Heart left ventricle (tissue), 16 donors: Measurements from ENCODE around the gene CRB1. TPM values are rescaled to one million over a fixed set of nuclear protein-coding genes. Genes with fewer than 3 reads are reported as not detected.

Source experiments
- ATAC-seq, 4 donors: fragments of 200-7000 bp; cut with Tn5 transposase; one replicate each; pipeline ENCODE4 v1.9.1; 2020 to 2022; ENCODE audit warnings: moderate library complexity in 4 of 4, mild to moderate bottlenecking in 3 of 4, moderate number of reproducible peaks in 1 of 4
- DNase-seq, 5 donors: peaks; one replicate each; pipeline ENCODE4 v3.0.0-alpha.2; 2020
- H3K27ac ChIP-seq, 12 donors: fragments of 200-600 bp; sonication (generic) in 4 of 12; one replicate each; pipeline versions ENCODE4 v1.5.0 to v1.8.0; 2016 to 2022; ENCODE audit warnings: mild to moderate bottlenecking in 2 of 12
- H3K27me3 ChIP-seq, 9 donors: fragments of 200-600 bp; sonication (generic) in 2 of 9; one replicate each; pipeline versions ENCODE4 v1.5.1 to v1.8.0; 2016 to 2022; ENCODE audit warnings: mild to moderate bottlenecking in 3 of 9
- H3K36me3 ChIP-seq, 9 donors: fragments of 200-600 bp; sonication (generic) in 2 of 9; one replicate each; pipeline versions ENCODE4 v1.5.0 to v1.8.0; 2018 to 2022; ENCODE audit warnings: mild to moderate bottlenecking in 2 of 9
- H3K4me1 ChIP-seq, 12 donors: fragments of 200-600 bp; sonication (generic) in 4 of 12; one replicate each; pipeline versions ENCODE4 v1.5.0 to v1.8.0; 2016 to 2022; ENCODE audit warnings: mild to moderate bottlenecking in 3 of 12
- H3K4me3 ChIP-seq, 12 donors: fragments of 200-600 bp; sonication (generic) in 4 of 12; one replicate each; pipeline versions ENCODE4 v1.5.0 to v1.8.0; 2017 to 2022; ENCODE audit warnings: mild to moderate bottlenecking in 9 of 12, moderate library complexity in 4 of 12
- H3K9me3 ChIP-seq, 12 donors: fragments of 200-600 bp; sonication (generic) in 4 of 12; one replicate each; pipeline versions ENCODE4 v1.5.0 to v1.8.0; 2016 to 2022; ENCODE audit warnings: mild to moderate bottlenecking in 1 of 12
- POLR2A ChIP-seq, 2 donors: fragments of 450-650 bp; IDR thresholded peaks; one replicate each; pipeline ENCODE4 v1.6.1; 2017; ENCODE audit warnings: antibody characterized with exemption in 2 of 2, mild to moderate bottlenecking in 2 of 2, moderate library complexity in 2 of 2
- WGBS, 4 donors: extraction: QIAGEN DNeasy Blood & Tissue Kit in 2 of 4; methylation state at CpG; one replicate each; pipeline versions ENCODE4 v1.1.5 to v1.1.7; 2013 to 2018; 5-methylcytosine and 5-hydroxymethylcytosine counted together
- intact Hi-C, 10 donors: fragments of 100-400 bp; cut with DNase I; formaldehyde crosslinking; loops; one replicate each; pipeline versions ENCODE4 v1.11.1 to v1.14.2; 2022
- polyA plus RNA-seq, 2 donors: library from polyadenylated mRNA; stranded (reverse); fragments of 200-250 nt; gene quantifications; one replicate each; pipeline ENCODE4 v1.2.3, GENCODE V29; 2013
- total RNA-seq, 9 donors: library from RNA; depleted of rRNA in 2 of 9; stranded (reverse); fragments of >200 nt in 2 of 9; fragmentation: NEBNext Ultra II Directional in 3 of 9; extraction: Animal tissue kit (Norgen Biotek cat#: 25700) in 3 of 9; gene quantifications; one replicate each; pipeline versions ENCODE4 v1.1.0 to v1.2.4, GENCODE V29; 2016 to 2023
- TF ChIP-seq, protein P1 (sequence below), 12 donors: fragments of 200-600 bp; sonication (generic) in 4 of 12; IDR thresholded peaks; one replicate each; pipeline versions ENCODE4 v1.5.0 to v1.8.0; 2018 to 2022; ENCODE audit warnings: antibody characterized with exemption in 12 of 12, mild to moderate bottlenecking in 5 of 12
- donor health status: ischemic (EF 13 %, LVEDD 7.1; RV severe dilation, severe dysfunction).
- donor health status: healthy with polysubstance abuse.
- donor health status: DM: no; HTN: yes; CAD: no.
- donor health status: DM: no; HTN: no; CAD: no.
- donor health status: ischemic (EF 25% LVEDD 6.9; RV normal size, moderate dysfunction).
- donor health status: ischemic (EF 25% LVEDD 5.7; RV mildly dilated, moderate dysfunction).
- donor health status: healthy.
- donor health status: DM: yes; HTN: yes; CAD: no.
- donor health status: ischemic (EF 35%, LVEDD 5.7; RV mildly dilated, moderate dysfunction).
- donor health status: nonischemic (EF 11% LVEDD 7.7; RV severe dilation, severe dysfunction).
- donor health status: DM: yes; HTN: yes; CAD: no.
- donor health status: PGD.
- donor health status: ischemic (EF 29% LVEDD 5.4; RV normal size, mild dysfunction).
- donor health status: nonischemic (EF 23%, LVEDD 6.1; RV moderate dilation, normal function).

Gene CRB1
- total and polyA plus RNA-seq, 11 donors, result 0.06 to 0.56 (median 0.29) TPM; not detected in 2

DNA sequence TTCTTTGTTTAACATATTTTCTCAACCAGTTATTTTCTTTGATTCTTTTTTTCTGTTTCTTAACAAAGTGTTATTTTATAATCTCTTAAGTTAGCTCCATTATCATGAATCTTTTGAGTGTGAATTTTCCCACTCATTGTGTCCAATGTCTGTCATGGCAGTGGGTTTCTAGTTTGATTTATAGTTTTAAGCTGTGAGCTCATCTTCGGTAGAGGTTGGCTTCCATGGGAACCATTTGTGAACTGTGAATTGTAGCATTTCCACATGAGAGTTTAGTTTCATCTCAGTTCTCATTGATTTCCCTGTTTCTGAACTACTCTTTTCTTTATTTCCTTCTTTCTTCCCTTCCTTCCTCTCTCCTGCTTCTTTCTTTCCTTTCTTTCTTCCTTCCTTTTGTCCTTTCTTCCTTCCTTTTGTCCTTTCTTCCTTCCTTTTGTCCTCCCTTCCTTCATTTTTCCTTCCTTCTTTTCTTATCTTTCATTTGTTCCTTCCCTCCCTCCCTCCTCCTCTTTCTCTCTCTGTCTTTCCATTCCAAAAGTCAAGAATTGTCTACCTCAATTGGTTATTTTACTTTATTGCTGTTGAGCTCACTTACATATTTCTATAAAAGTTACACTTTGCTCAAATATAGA, 3.0 kb upstream of the CRB1 start:
- DNase-seq, result no peak
- 93 to 100% (median 96%) methylated on average over 1 of the region's 1 CpG for WGBS, 4 donors
- TF ChIP-seq POLR2A (IDR thresholded peaks at IDR 0.05), result no peak
- TF ChIP-seq, protein P1, sequence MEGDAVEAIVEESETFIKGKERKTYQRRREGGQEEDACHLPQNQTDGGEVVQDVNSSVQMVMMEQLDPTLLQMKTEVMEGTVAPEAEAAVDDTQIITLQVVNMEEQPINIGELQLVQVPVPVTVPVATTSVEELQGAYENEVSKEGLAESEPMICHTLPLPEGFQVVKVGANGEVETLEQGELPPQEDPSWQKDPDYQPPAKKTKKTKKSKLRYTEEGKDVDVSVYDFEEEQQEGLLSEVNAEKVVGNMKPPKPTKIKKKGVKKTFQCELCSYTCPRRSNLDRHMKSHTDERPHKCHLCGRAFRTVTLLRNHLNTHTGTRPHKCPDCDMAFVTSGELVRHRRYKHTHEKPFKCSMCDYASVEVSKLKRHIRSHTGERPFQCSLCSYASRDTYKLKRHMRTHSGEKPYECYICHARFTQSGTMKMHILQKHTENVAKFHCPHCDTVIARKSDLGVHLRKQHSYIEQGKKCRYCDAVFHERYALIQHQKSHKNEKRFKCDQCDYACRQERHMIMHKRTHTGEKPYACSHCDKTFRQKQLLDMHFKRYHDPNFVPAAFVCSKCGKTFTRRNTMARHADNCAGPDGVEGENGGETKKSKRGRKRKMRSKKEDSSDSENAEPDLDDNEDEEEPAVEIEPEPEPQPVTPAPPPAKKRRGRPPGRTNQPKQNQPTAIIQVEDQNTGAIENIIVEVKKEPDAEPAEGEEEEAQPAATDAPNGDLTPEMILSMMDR (IDR thresholded peaks at IDR 0.05), result no peak

DNA sequence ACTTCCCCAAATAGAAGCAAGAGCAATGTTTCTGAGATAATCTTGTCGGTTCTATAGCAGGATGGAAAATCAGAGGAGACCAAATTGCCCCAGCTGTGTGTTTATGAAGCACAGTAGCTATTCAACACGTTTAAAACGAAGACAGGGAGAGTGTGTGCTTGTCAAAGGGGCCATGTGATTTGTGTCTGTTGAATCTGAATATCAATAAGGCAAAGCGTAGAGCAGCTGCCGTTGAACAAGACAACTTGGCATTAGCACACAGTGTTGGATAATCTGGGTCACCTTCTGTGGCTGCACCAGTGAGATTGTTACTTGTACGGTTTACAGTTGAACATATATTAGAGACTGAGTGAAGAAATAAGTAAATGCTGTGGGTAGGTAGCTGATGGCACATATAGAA, 1.0 kb downstream of the CRB1 start:
- H3K4me1 ChIP-seq, result peaks cover 0 to 3% (median 0%) of the 10 kb centered on the region in 12 donors
- ATAC-seq, result peak; percentile 47 to 93 (median 80)
- 17 to 27% (median 20%) methylated on average over 6 of the region's 6 CpGs for WGBS, 4 donors
- intact Hi-C loops, result no loop called here
- H3K9me3 ChIP-seq, result no peaks in the 10 kb centered on the region
- no peak overlapping the region for H3K27ac ChIP-seq
- TF ChIP-seq, protein P1 (IDR thresholded peaks at IDR 0.05), result no peak
- no peak for TF ChIP-seq POLR2A (IDR thresholded peaks at IDR 0.05)
- no peak overlapping the region for H3K4me3 ChIP-seq
- no peaks in the 10 kb centered on the region for H3K36me3 ChIP-seq
- DNase-seq, result no peak
- no peaks in the 10 kb centered on the region for H3K27me3 ChIP-seq

More for the DNA sequence above, 3.0 kb upstream of the CRB1 start:
- intact Hi-C loops, result no loop called here
- no peaks in the 10 kb centered on the region for H3K27me3 ChIP-seq
- no peak for ATAC-seq
- H3K27ac ChIP-seq, result no peak overlapping the region
- peaks cover 0 to 3% (median 0%) of the 10 kb centered on the region in 12 donors for H3K4me1 ChIP-seq
- H3K9me3 ChIP-seq, result peaks cover 0 to 5% (median 0%) of the 10 kb centered on the region in 12 donors
- H3K36me3 ChIP-seq, result no peaks in the 10 kb centered on the region
- no peak overlapping the region for H3K4me3 ChIP-seq

DNA sequence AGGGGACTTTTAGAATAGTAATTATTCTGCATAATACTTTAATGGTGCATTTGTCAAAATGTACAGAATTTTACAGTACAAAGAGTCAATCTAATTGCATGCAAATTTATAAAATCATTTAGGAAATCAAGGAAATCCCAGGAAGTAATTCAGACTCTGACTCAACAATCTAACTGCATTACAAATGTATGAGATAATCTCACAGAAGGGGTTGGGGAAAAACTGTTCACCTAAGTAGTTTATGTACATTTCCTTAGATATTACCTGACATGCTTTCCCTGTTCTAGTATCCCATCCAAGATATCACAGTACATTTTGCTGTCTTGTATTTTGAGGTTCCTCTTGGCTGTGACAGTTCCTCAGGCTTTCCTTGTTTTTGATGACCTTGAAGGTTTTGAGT, 4.7 kb downstream of the CRB1 start:
- H3K9me3 ChIP-seq, result no peaks in the 10 kb centered on the region
- peaks cover 0 to 3% (median 0%) of the 10 kb centered on the region in 12 donors for H3K4me1 ChIP-seq
- no peak overlapping the region for H3K4me3 ChIP-seq
- TF ChIP-seq, protein P1 (IDR thresholded peaks at IDR 0.05), result no peak
- TF ChIP-seq POLR2A (IDR thresholded peaks at IDR 0.05), result no peak
- H3K27me3 ChIP-seq, result no peaks in the 10 kb centered on the region
- intact Hi-C loops, result no loop called here
- DNase-seq, result no peak
- no peak overlapping the region for H3K27ac ChIP-seq
- no peak for ATAC-seq
- no peaks in the 10 kb centered on the region for H3K36me3 ChIP-seq

DNA sequence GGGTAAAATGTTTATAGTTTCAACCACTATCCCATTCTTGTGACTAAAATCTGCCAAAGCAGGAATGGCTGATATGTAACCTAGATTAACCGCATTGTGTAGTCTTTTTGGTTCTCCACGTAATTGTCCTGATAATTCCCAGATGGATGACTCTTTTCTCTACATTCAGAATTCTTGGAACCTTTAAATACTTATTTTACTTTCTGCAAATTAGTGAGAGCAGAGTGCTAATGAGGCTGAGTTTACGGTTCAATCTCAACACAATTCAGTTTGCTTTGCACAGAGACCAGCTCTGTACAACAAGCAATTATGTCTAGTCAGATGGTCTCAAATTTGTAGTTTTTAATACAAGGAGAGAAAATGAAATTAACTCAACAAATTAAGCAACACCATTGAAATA, 9.1 kb downstream of the CRB1 start:
- Histone ChIP-seq H3K27ac (no peak overlapping the region), H3K9me3 (no peaks in the 10 kb centered on the region), H3K4me3 (no peak overlapping the region), H3K27me3 (no peaks in the 10 kb centered on the region), H3K36me3 (no peaks in the 10 kb centered on the region), H3K4me1 (no peaks in the 10 kb centered on the region)
- no peak for TF ChIP-seq POLR2A (IDR thresholded peaks at IDR 0.05)
- TF ChIP-seq, protein P1 (IDR thresholded peaks at IDR 0.05), result no peak
- DNase-seq (no peak), ATAC-seq (no peak)
- intact Hi-C loops, result no loop called here
- 70 to 92% (median 89%) methylated on average over 3 of the region's 3 CpGs for WGBS, 4 donors
